Measurements from ENCODE around the gene TMSB10. TPM values are rescaled to one million over a fixed set of nuclear protein-coding genes. Genes with fewer than 3 reads are reported as not detected.

The TMSB10 gene
- total and polyA plus RNA-seq, 8 donors = 1,864 to 2,766 (median 2,518) TPM

GRCh38 chr2:84918430-84918829, 13.0 kb downstream of the TMSB10 start:
- ATAC-seq (no peak), DNase-seq (no peak)
- Histone ChIP-seq H3K4me1 (peaks cover 0 to 20% of the 10 kb centered on the region in 2 donors), H3K4me3 (no peak overlapping the region), H3K27ac (peak overlapping the region in 1 of 2 donors; percentile 85), H3K36me3 (no peaks in the 10 kb centered on the region), H3K9me3 (no peaks in the 10 kb centered on the region), H3K27me3 (no peaks in the 10 kb centered on the region)
- no peak for TF ChIP-seq CTCF (IDR thresholded peaks at IDR 0.05)
- intact Hi-C loops (cut with DNase I) = no loop called here

- DNase-seq (peak in 1 of 4 donors; percentile 53), ATAC-seq (peak; percentile 91)
- Histone ChIP-seq H3K4me3 (no peak overlapping the region), H3K4me1 (peaks cover 0 to 30% of the 10 kb centered on the region in 2 donors), H3K9me3 (no peaks in the 10 kb centered on the region), H3K36me3 (no peaks in the 10 kb centered on the region), H3K27me3 (no peaks in the 10 kb centered on the region), H3K27ac (peak overlapping the region; percentile 85 to 87)
- no peak for TF ChIP-seq CTCF (IDR thresholded peaks at IDR 0.05)
- intact Hi-C loops (cut with DNase I) = no loop called here
These were observed 14.6 kb downstream of the TMSB10 start for GRCh38 chr2:84919885-84920580.

GRCh38 chr2:84923009-84923408, 17.6 kb downstream of the TMSB10 start:
- ATAC-seq = no peak
- TF ChIP-seq CTCF (IDR thresholded peaks at IDR 0.05) = no peak
- Histone ChIP-seq H3K9me3 (no peaks in the 10 kb centered on the region), H3K36me3 (no peaks in the 10 kb centered on the region), H3K4me1 (peaks cover 9 to 51% of the 10 kb centered on the region in 2 donors), H3K27ac (peak overlapping the region in 1 of 2 donors; percentile 78), H3K27me3 (no peaks in the 10 kb centered on the region), H3K4me3 (no peak overlapping the region)
- no peak for DNase-seq
- intact Hi-C loops (cut with DNase I) = no loop called here

GRCh38 chr2:84924173-84925106, 19.0 kb downstream of the TMSB10 start:
- no peaks in the 10 kb centered on the region for H3K27me3 ChIP-seq
- intact Hi-C loops (cut with DNase I) = no loop called here
- DNase-seq (peak in 2 of 4 donors; percentile 28 to 56), ATAC-seq (peak; percentile 6)
- H3K4me1 ChIP-seq = peaks cover 9 to 43% of the 10 kb centered on the region in 2 donors
- no peaks in the 10 kb centered on the region for H3K36me3 ChIP-seq
- no peak overlapping the region for H3K4me3 ChIP-seq
- no peak for TF ChIP-seq CTCF (IDR thresholded peaks at IDR 0.05)
- no peaks in the 10 kb centered on the region for H3K9me3 ChIP-seq
- H3K27ac ChIP-seq = peak overlapping the region; percentile 30 to 78

GRCh38 chr2:84925336-84925723, 19.9 kb downstream of the TMSB10 start:
- H3K9me3 ChIP-seq = no peaks in the 10 kb centered on the region
- intact Hi-C loops (cut with DNase I) = no loop called here
- H3K36me3 ChIP-seq = no peaks in the 10 kb centered on the region
- H3K27me3 ChIP-seq = no peaks in the 10 kb centered on the region
- TF ChIP-seq CTCF (IDR thresholded peaks at IDR 0.05) = no peak
- no peak for DNase-seq
- peak overlapping the region in 1 of 2 donors; percentile 78 for H3K27ac ChIP-seq
- H3K4me1 ChIP-seq = peaks cover 9 to 34% of the 10 kb centered on the region in 2 donors
- no peak overlapping the region for H3K4me3 ChIP-seq
- ATAC-seq = no peak

Data from left lung (tissue), 10 donors.